ENCODE data around the gene BRF1.

DNA sequence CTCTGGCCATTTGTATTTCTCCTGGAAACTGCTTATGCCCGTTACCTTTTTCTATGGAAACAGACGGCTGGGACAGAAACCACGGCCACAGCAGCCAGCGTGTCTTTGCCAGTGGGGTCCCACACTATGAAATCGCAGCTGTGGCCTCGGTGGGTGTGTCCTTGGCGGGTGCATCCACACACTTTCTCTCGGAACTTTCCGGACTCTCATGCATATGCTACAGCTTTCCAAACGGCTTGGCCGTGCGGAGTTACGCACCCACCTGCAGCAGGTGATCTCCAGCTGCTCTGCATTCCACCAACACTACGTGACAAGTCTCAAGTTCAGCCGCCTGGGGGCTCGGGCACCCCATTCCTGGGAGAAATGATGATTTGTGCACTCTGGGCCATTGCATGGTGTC lies 53.8 kb downstream of the BRF1 start:
- TF ChIP-seq EP300 (IDR thresholded peaks at IDR 0.05; ENCODE audit: borderline replicate concordance) (no peak), NFIC (IDR thresholded peaks at IDR 0.05) (no peak), RAD21 (IDR thresholded peaks at IDR 0.05; ENCODE audit: low read depth) (no peak)

All from Ishikawa (cell line).